Muscle layer of colon (tissue), 2 donors: ENCODE data around the gene MAML3.

Source experiments
- H3K27ac ChIP-seq: one replicate; pipeline ENCODE4 v1.7.0; 2013; ENCODE audit warnings: low read depth, mild to moderate bottlenecking, low read length, moderate library complexity
- H3K27me3 ChIP-seq, 2 donors: one replicate each; pipeline ENCODE4 v1.7.0; 2013; ENCODE audit warnings: low read length in 2 of 2, mild to moderate bottlenecking in 2 of 2; ENCODE audit not compliant: insufficient read depth in 2 of 2, control insufficient read depth in 1 of 2
- H3K36me3 ChIP-seq: one replicate; pipeline ENCODE4 v1.7.0; 2013; ENCODE audit warnings: mild to moderate bottlenecking, low read length; ENCODE audit not compliant: insufficient read depth
- H3K4me1 ChIP-seq: one replicate; pipeline ENCODE4 v1.7.0; 2013; ENCODE audit warnings: mild to moderate bottlenecking, low read length; ENCODE audit not compliant: insufficient read depth
- H3K4me3 ChIP-seq, 2 donors: one replicate each; pipeline ENCODE4 v1.7.0; 2013; ENCODE audit warnings: low read length in 2 of 2, low read depth in 1 of 2, mild to moderate bottlenecking in 1 of 2, moderate library complexity in 1 of 2
- H3K9ac ChIP-seq: one replicate; pipeline ENCODE4 v1.7.0; 2013; ENCODE audit warnings: low read length
- H3K9me3 ChIP-seq: one replicate; pipeline ENCODE4 v1.7.0; 2013; ENCODE audit warnings: mild to moderate bottlenecking, low read length
- donor health status: abdominal sarcoma.
- donor health status: Adenocarcinoma of cecum.

The MAML3 gene

GRCh38 chr4:139790291-139790690 lies 363.7 kb downstream of the MAML3 start:
- Histone ChIP-seq H3K36me3 (no peaks in the 10 kb centered on the region), H3K4me1 (peaks cover 7% of the 10 kb centered on the region), H3K27ac (no peak overlapping the region), H3K27me3 (no peaks in the 10 kb centered on the region), H3K4me3 (no peak overlapping the region), H3K9me3 (no peaks in the 10 kb centered on the region), H3K9ac (no peak overlapping the region)

GRCh38 chr4:139789096-139789654 lies 364.8 kb downstream of the MAML3 start:
- H3K36me3 ChIP-seq: no peaks in the 10 kb centered on the region
- no peak overlapping the region for H3K27ac ChIP-seq
- no peak overlapping the region for H3K4me3 ChIP-seq
- H3K27me3 ChIP-seq: no peaks in the 10 kb centered on the region
- H3K9ac ChIP-seq: no peak overlapping the region
- H3K9me3 ChIP-seq: no peaks in the 10 kb centered on the region
- no peaks in the 10 kb centered on the region for H3K4me1 ChIP-seq

- Histone ChIP-seq H3K4me3 (no peak overlapping the region), H3K9me3 (no peaks in the 10 kb centered on the region), H3K36me3 (no peaks in the 10 kb centered on the region), H3K27me3 (no peaks in the 10 kb centered on the region), H3K4me1 (no peaks in the 10 kb centered on the region), H3K9ac (no peak overlapping the region), H3K27ac (no peak overlapping the region)
Observed at GRCh38 chr4:139786494-139787354, 367.3 kb downstream of the MAML3 start.

DNA sequence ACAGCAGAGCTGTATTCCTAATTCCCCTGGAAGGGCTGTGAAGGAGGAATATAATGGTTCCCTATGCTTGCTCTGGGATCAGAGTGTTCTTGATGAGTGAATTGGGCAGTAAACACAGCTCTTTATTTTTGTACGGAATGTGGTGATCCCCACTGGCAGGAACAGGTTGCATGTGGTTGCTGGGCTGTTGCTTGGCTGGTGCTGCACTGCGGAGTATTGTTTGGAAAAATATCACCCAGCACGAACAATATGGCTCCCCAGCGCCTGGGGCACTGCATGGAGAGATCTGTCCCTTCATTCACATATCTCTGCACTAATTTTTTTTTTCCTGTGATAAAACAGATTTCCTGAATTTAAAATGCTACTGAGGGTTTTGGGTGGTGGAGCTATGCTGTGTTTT lies 368.6 kb downstream of the MAML3 start:
- H3K4me3 ChIP-seq: no peak overlapping the region
- H3K4me1 ChIP-seq: no peaks in the 10 kb centered on the region
- H3K36me3 ChIP-seq: no peaks in the 10 kb centered on the region
- H3K9ac ChIP-seq: no peak overlapping the region
- H3K27ac ChIP-seq: no peak overlapping the region
- H3K9me3 ChIP-seq: no peaks in the 10 kb centered on the region
- H3K27me3 ChIP-seq: no peaks in the 10 kb centered on the region

DNA sequence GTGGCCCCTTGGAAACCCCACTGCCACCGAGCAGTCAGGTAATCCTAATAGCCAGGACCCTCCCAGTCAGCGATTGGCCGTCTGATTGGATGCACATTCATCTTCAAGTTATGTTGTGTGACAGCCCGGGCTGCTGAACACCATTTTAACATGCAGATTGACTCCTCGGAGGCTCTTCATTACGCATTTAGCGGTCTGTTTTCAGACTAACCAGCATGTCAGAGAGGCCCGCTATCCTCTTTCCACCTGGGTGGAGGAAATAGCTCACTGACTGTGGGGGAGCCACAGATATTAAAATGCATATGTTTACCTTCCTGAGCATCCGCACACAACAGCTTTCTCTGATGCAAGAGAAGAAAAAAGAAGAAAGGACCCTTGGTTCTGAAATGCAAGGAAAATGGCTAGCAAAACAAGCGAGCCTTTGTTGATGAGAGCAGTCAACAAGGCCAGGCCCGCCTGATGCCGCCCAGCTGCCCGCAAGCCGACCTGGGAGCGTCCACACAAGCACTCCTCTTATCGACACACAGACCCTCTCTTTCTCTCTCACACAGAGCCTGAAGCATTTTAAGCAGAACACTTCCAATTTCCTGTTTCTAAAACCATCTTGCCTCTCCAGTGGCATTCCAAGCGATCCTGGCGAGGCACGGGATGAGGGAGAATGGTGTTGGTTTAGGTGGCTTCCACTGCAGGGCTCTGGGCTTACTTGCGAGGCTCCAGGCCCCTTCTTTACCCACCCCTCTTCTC lies 370.1 kb downstream of the MAML3 start:
- no peaks in the 10 kb centered on the region for H3K9me3 ChIP-seq
- no peaks in the 10 kb centered on the region for H3K27me3 ChIP-seq
- H3K4me3 ChIP-seq: no peak overlapping the region
- no peak overlapping the region for H3K9ac ChIP-seq
- no peaks in the 10 kb centered on the region for H3K36me3 ChIP-seq
- no peaks in the 10 kb centered on the region for H3K4me1 ChIP-seq
- no peak overlapping the region for H3K27ac ChIP-seq

DNA sequence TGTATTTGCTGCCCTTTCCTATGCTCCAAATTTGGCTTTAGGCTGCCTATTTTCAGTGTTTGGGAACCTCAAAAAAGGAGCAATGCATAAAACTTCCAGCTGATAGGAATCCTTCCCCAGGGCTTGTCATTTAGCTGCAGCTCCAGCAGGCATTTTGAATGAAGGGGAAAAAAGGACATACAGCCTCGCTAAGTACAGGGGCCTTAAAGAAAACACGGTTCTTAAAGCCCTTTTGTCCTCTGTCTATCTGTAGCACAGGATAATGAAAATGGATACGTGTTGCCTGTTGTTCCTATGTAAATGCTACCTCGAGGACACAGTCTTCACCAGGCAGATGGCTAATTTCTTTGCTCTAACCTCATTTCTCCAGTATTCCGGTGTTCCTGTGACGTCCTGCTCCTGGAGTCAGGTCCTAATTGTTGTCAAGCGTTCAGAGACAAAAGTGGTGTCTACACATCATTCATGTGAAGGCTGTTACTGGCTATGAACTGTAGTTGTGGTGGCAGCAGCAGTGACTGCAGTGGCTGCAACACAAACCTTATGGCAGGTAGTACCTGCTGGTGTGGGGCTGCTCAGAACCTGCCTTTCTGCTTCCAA lies 371.0 kb downstream of the MAML3 start:
- H3K4me1 ChIP-seq: no peaks in the 10 kb centered on the region
- no peaks in the 10 kb centered on the region for H3K27me3 ChIP-seq
- no peaks in the 10 kb centered on the region for H3K9me3 ChIP-seq
- no peak overlapping the region for H3K27ac ChIP-seq
- H3K4me3 ChIP-seq: no peak overlapping the region
- no peaks in the 10 kb centered on the region for H3K36me3 ChIP-seq
- no peak overlapping the region for H3K9ac ChIP-seq

DNA sequence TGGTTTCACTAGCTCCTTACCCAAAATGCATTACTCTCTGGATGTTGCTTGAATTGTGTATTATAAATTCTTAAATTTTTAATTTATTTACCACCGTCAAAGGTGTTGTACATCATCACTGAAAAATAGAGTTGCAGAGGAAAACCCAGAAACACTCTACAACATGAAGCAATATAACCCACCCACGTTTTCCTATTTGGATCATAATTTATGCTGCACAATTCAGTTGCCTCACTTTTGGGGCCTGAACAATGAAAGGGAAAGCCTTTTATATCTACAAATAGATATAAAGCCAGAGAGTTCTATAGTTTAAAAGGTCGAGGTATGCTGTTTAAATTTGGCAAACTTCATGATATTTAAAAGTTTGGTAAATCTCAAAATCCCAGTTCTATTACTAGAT lies 372.9 kb downstream of the MAML3 start:
- H3K36me3 ChIP-seq: no peaks in the 10 kb centered on the region
- no peak overlapping the region for H3K27ac ChIP-seq
- H3K9me3 ChIP-seq: no peaks in the 10 kb centered on the region
- H3K4me1 ChIP-seq: no peaks in the 10 kb centered on the region
- H3K4me3 ChIP-seq: no peak overlapping the region
- no peaks in the 10 kb centered on the region for H3K27me3 ChIP-seq
- H3K9ac ChIP-seq: no peak overlapping the region

- no peak overlapping the region for H3K4me3 ChIP-seq
- H3K4me1 ChIP-seq: no peaks in the 10 kb centered on the region
- no peak overlapping the region for H3K27ac ChIP-seq
- H3K9ac ChIP-seq: no peak overlapping the region
- H3K9me3 ChIP-seq: no peaks in the 10 kb centered on the region
- H3K36me3 ChIP-seq: no peaks in the 10 kb centered on the region
- H3K27me3 ChIP-seq: no peaks in the 10 kb centered on the region
Observed at GRCh38 chr4:139779691-139780090, 374.3 kb downstream of the MAML3 start.

DNA sequence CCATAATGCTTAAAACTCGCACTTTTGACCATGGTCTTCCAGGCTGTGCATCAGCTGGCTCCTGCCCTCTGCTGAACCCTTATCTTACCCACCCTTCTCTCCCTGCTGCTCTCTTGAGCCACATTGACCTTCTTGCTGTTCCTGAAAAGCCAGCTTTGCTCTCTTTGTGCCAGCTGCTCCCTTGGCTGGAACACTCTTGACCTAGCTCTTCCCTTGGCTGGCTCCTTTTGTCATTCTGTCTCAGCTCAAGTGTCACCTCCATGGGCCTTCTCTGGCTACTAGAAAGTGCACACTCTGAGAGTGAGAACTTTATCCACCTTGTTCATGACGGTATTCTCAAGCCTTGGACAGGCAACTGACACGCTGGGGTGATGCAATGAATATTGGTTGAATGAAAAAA lies 376.2 kb downstream of the MAML3 start:
- Histone ChIP-seq H3K36me3 (no peaks in the 10 kb centered on the region), H3K27me3 (no peaks in the 10 kb centered on the region), H3K27ac (no peak overlapping the region), H3K9ac (no peak overlapping the region), H3K4me1 (no peaks in the 10 kb centered on the region), H3K9me3 (no peaks in the 10 kb centered on the region), H3K4me3 (no peak overlapping the region)

DNA sequence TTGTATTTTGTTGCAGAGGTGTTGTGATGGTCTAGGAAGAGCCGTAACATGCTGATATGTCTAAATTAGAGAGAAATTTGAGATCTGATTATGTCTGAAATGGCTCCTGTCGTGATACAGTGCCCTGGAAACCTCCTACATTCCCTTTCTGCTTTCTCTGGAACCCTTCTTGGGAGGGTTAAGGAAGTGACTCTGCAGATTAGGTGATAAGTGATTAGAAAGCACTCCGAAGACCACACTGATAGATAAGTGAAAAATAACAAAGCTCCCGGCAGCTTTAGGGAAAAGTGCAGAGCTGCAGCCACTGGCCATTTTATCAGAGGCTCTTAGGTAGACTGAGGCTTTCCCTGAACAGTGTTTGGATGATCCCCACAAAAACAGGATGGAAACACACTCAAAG lies 377.7 kb downstream of the MAML3 start:
- H3K36me3 ChIP-seq: no peaks in the 10 kb centered on the region
- H3K27me3 ChIP-seq: no peaks in the 10 kb centered on the region
- H3K4me3 ChIP-seq: no peak overlapping the region
- no peaks in the 10 kb centered on the region for H3K9me3 ChIP-seq
- H3K27ac ChIP-seq: no peak overlapping the region
- H3K4me1 ChIP-seq: no peaks in the 10 kb centered on the region
- no peak overlapping the region for H3K9ac ChIP-seq

DNA sequence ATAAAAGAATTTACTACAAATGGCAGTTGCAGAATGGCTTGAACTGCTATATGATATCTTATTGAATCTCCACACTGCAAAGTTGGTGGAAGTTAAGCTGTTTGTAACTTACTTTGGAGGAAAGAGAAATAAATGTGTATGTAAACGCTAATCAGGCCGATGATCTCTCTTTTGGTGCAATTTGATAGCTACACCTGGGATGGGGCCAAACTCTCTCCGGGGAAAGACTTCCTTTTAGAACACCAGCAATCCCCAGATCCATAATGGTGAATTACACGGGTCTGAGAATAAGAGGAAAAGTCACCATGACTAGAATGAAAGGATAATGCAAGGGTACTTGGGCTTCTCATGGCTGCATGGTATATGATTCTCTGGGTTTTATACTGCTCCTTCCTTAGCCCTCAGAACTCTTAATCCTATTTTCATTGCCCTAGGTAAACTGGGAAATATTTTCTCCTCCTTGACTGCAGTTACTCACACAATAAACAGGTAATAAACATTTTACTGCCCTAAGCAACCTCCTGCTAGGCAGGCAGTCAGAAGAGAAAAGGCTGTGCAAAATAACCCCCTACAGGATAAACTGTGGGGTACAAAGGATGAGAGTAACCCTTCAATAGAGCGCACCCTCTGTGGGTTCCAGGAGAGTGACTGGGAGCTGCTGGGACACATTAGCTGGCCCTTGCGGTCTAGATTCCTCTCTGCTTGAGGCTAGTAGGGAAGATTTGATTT lies 379.1 kb downstream of the MAML3 start:
- H3K9ac ChIP-seq: no peak overlapping the region
- H3K27me3 ChIP-seq: no peaks in the 10 kb centered on the region
- H3K9me3 ChIP-seq: no peaks in the 10 kb centered on the region
- H3K4me3 ChIP-seq: no peak overlapping the region
- no peak overlapping the region for H3K27ac ChIP-seq
- no peaks in the 10 kb centered on the region for H3K36me3 ChIP-seq
- no peaks in the 10 kb centered on the region for H3K4me1 ChIP-seq
